Karpas-422 (cell line): ENCODE results near the gene UBASH3A. TPM values are rescaled to one million over a fixed set of nuclear protein-coding genes. Genes with fewer than 3 reads are reported as not detected.

Source experiments
- DNase-seq: peaks from one replicate; pipeline ENCODE4 v3.0.0-alpha.2; 2015
- H2AFZ ChIP-seq: fragments of 200-600 bp; sonication (generic); 2 replicates; pipeline ENCODE4 v1.6.1; 2014; ENCODE audit warnings: antibody characterized with exemption, low read length, mixed read lengths
- H3K27ac ChIP-seq: fragments of 200-600 bp; sonication (generic); 2 replicates; pipeline ENCODE4 v1.5.1; 2014; ENCODE audit warnings: mild to moderate bottlenecking, low read length, moderate library complexity
- H3K27me3 ChIP-seq: fragments of 200-600 bp; sonication (generic); 2 replicates; pipeline ENCODE4 v1.6.1; 2014; ENCODE audit warnings: low read length, mixed read lengths
- H3K36me3 ChIP-seq: fragments of 200-600 bp; sonication (generic); 2 replicates; pipeline ENCODE4 v1.6.1; 2014; ENCODE audit warnings: low read length, mixed read lengths; ENCODE audit not compliant: insufficient read depth
- H3K4me1 ChIP-seq: fragments of 200-600 bp; sonication (generic); 2 replicates; pipeline ENCODE4 v1.6.1; 2014; ENCODE audit warnings: mild to moderate bottlenecking, low read length, mixed read lengths
- H3K4me2 ChIP-seq: fragments of 200-600 bp; sonication (generic); 2 replicates; pipeline ENCODE4 v1.6.1; 2014; ENCODE audit warnings: low read length, low read depth, mild to moderate bottlenecking; ENCODE audit not compliant: poor library complexity, severe bottlenecking
- H3K4me3 ChIP-seq: fragments of 200-600 bp; sonication (generic); 2 replicates; pipeline ENCODE4 v1.5.1; 2014; ENCODE audit warnings: mild to moderate bottlenecking, antibody characterized with exemption, low read length, mixed read lengths
- H3K79me2 ChIP-seq: fragments of 200-600 bp; sonication (generic); 2 replicates; pipeline ENCODE4 v1.6.1; 2014; ENCODE audit warnings: mild to moderate bottlenecking, low read length, mixed read lengths
- H3K9ac ChIP-seq: fragments of 200-600 bp; sonication (generic); 2 replicates; pipeline ENCODE4 v1.6.0; 2014; ENCODE audit warnings: low read length
- H3K9me2 ChIP-seq: fragments of 200-600 bp; sonication (generic), shearing (Covaris generic); replicated peaks from 2 replicates; pipeline ENCODE4 v1.6.0; 2014; ENCODE audit warnings: mild to moderate bottlenecking, low read length, moderate library complexity; ENCODE audit not compliant: insufficient read depth
- H3K9me3 ChIP-seq: fragments of 300-700, 200-600 bp; sonication (generic); 2 replicates; pipeline ENCODE4 v1.6.1; 2014; ENCODE audit warnings: low read length, mixed read lengths
- H4K20me1 ChIP-seq: fragments of 200-600 bp; sonication (generic); 2 replicates; pipeline ENCODE4 v1.6.1; 2014; ENCODE audit warnings: mild to moderate bottlenecking, antibody characterized with exemption, low read length, low read depth; ENCODE audit not compliant: insufficient read depth
- total RNA-seq: library from RNA; depleted of rRNA; stranded (reverse); fragments of >200 nt; shearing (Covaris generic); gene quantifications from 2 replicates; pipeline ENCODE4 v1.2.3, GENCODE V29; 2014; ENCODE audit warnings: low replicate concordance

UBASH3A gene
- total RNA-seq, 1 experiment from 2014 or later: not detected

- H3K27ac ChIP-seq: no peak overlapping the region
- no peaks in the 10 kb centered on the region for H4K20me1 ChIP-seq
- no peak overlapping the region for H3K9ac ChIP-seq
- no peaks in the 10 kb centered on the region for H3K27me3 ChIP-seq
- no peak for DNase-seq
- no peak overlapping the region for H2AFZ ChIP-seq
- H3K4me1 ChIP-seq: peaks cover 14% of the 10 kb centered on the region
- H3K4me2 ChIP-seq: no peak overlapping the region
- no peaks in the 10 kb centered on the region for H3K36me3 ChIP-seq
- no peaks in the 10 kb centered on the region for H3K9me2 ChIP-seq
- no peaks in the 10 kb centered on the region for H3K9me3 ChIP-seq
- H3K79me2 ChIP-seq: no peaks in the 10 kb centered on the region
- H3K4me3 ChIP-seq: no peak overlapping the region
These were observed 85.4 kb downstream of the UBASH3A start for GRCh38 chr21:42489006-42489563.

GRCh38 chr21:42489991-42490390 is 86.3 kb downstream of the UBASH3A start:
- no peak for DNase-seq
- H3K4me3 ChIP-seq: no peak overlapping the region

GRCh38 chr21:42490720-42491119 is 87.0 kb downstream of the UBASH3A start:
- no peak overlapping the region for H2AFZ ChIP-seq
- no peak for DNase-seq
- no peaks in the 10 kb centered on the region for H3K9me3 ChIP-seq
- H3K4me3 ChIP-seq: no peak overlapping the region
- no peaks in the 10 kb centered on the region for H3K79me2 ChIP-seq
- H3K9me2 ChIP-seq: no peaks in the 10 kb centered on the region
- no peaks in the 10 kb centered on the region for H4K20me1 ChIP-seq
- no peaks in the 10 kb centered on the region for H3K27me3 ChIP-seq
- no peak overlapping the region for H3K9ac ChIP-seq
- H3K4me1 ChIP-seq: peaks cover 18% of the 10 kb centered on the region
- peak overlapping the region; percentile 33 for H3K4me2 ChIP-seq
- no peaks in the 10 kb centered on the region for H3K36me3 ChIP-seq
- H3K27ac ChIP-seq: no peak overlapping the region

More at GRCh38 chr21:42489991-42490390, 86.3 kb downstream of the UBASH3A start:
- H3K27ac ChIP-seq: no peak overlapping the region
- no peaks in the 10 kb centered on the region for H3K9me3 ChIP-seq
- H3K9ac ChIP-seq: no peak overlapping the region
- no peaks in the 10 kb centered on the region for H3K79me2 ChIP-seq
- no peak overlapping the region for H3K4me2 ChIP-seq
- H3K9me2 ChIP-seq: no peaks in the 10 kb centered on the region
- H2AFZ ChIP-seq: no peak overlapping the region
- H3K27me3 ChIP-seq: no peaks in the 10 kb centered on the region
- H3K4me1 ChIP-seq: peaks cover 14% of the 10 kb centered on the region
- H4K20me1 ChIP-seq: no peaks in the 10 kb centered on the region
- no peaks in the 10 kb centered on the region for H3K36me3 ChIP-seq

DNA sequence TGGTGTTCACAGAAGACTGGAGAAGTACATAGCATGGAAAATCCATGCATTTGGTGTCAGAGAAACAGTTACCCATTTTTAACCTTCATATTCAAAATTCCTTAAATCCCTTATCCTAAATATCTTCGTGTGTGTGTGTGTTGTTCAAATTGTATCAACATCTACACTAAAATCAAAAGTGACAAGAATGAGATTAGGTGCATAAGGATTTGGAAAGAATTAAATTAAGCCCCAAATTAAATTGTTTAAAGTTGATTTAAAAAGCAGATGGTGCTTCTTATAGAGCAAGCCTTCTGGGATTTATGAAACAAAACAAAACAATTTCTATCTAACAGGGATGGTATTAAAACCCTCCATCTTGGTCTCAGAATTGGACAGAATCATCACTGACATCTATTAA is 87.6 kb downstream of the UBASH3A start:
- Histone ChIP-seq H3K9me2 (no peaks in the 10 kb centered on the region), H3K4me2 (no peak overlapping the region), H4K20me1 (no peaks in the 10 kb centered on the region), H2AFZ (no peak overlapping the region), H3K9ac (no peak overlapping the region), H3K27me3 (no peaks in the 10 kb centered on the region), H3K27ac (no peak overlapping the region), H3K4me1 (peaks cover 21% of the 10 kb centered on the region), H3K9me3 (no peaks in the 10 kb centered on the region), H3K4me3 (no peak overlapping the region), H3K79me2 (no peaks in the 10 kb centered on the region), H3K36me3 (no peaks in the 10 kb centered on the region)
- no peak for DNase-seq

DNA sequence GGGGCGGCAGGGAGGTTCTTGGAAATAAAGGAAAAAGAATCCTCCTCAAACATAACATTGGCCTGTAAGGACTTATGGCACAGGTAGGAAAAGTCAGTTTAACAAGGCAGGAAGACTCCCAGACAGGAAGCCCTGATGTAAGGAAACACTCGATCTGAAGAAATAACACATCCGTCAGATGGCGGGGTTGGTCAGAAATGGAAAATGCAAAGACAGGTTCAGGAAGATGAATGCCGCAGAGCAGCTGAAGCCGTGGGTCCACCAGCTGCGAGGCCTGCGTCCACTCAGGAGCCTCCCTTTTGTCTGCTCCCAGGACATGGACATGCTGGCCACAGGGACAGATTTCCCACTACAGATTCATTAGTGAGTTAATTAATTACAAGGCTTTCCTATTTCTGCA is 88.5 kb downstream of the UBASH3A start:
- no peak overlapping the region for H2AFZ ChIP-seq
- no peaks in the 10 kb centered on the region for H3K36me3 ChIP-seq
- no peaks in the 10 kb centered on the region for H3K79me2 ChIP-seq
- no peak overlapping the region for H3K9ac ChIP-seq
- no peak overlapping the region for H3K4me3 ChIP-seq
- H3K9me2 ChIP-seq: no peaks in the 10 kb centered on the region
- no peak for DNase-seq
- H3K9me3 ChIP-seq: no peaks in the 10 kb centered on the region
- no peaks in the 10 kb centered on the region for H3K27me3 ChIP-seq
- H3K4me1 ChIP-seq: peaks cover 25% of the 10 kb centered on the region
- no peaks in the 10 kb centered on the region for H4K20me1 ChIP-seq
- no peak overlapping the region for H3K27ac ChIP-seq
- H3K4me2 ChIP-seq: no peak overlapping the region

GRCh38 chr21:42493109-42494060 is 89.7 kb downstream of the UBASH3A start:
- no peak overlapping the region for H3K27ac ChIP-seq
- H4K20me1 ChIP-seq: no peaks in the 10 kb centered on the region
- H3K4me1 ChIP-seq: peaks cover 31% of the 10 kb centered on the region
- no peak overlapping the region for H3K4me3 ChIP-seq
- no peak for DNase-seq
- H2AFZ ChIP-seq: no peak overlapping the region
- H3K9ac ChIP-seq: no peak overlapping the region
- H3K9me3 ChIP-seq: no peaks in the 10 kb centered on the region
- no peaks in the 10 kb centered on the region for H3K36me3 ChIP-seq
- H3K79me2 ChIP-seq: no peaks in the 10 kb centered on the region
- no peaks in the 10 kb centered on the region for H3K9me2 ChIP-seq
- no peaks in the 10 kb centered on the region for H3K27me3 ChIP-seq
- no peak overlapping the region for H3K4me2 ChIP-seq

DNA sequence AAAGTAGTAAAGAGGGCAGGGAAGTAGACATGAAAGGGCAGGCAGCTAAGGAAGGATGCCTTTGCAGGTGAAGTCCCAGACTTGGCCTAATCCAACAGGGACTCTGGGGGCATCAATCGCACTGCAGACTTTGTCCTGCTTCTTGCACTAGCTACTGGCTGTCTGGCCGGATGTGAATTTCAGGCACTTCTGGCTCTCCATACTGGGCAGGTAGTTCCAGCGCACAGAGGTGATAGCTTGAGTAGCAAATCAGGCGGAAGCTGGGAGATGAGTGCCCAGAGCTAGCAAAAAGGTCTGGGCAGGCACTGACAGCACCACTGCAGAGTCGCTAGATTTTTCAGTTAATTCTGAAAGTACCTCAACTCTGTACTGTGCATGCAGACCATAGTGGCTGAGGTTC is 91.3 kb downstream of the UBASH3A start:
- Histone ChIP-seq H3K36me3 (no peaks in the 10 kb centered on the region), H2AFZ (no peak overlapping the region), H4K20me1 (no peaks in the 10 kb centered on the region), H3K4me3 (no peak overlapping the region), H3K9me2 (no peaks in the 10 kb centered on the region), H3K27me3 (no peaks in the 10 kb centered on the region), H3K79me2 (no peaks in the 10 kb centered on the region), H3K27ac (no peak overlapping the region), H3K9ac (no peak overlapping the region), H3K9me3 (no peaks in the 10 kb centered on the region), H3K4me2 (no peak overlapping the region), H3K4me1 (peaks cover 31% of the 10 kb centered on the region)
- no peak for DNase-seq

DNA sequence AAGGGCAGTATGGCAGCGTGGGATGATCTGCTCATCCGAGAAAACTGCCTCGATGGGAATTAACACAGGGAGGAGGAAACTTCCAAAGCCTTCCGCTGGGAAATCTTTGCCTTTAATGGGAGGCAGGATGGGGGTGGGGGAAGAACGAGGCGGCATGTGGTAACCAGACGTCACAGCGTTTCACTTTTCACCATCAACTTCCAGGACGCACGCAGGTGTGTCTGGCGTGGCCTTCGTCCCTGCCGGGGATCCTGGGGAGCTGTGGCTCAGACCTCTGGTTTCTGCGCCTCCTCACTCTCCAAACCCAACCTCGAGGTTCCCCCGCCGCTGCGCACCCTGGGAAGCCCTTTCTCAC is 92.0 kb downstream of the UBASH3A start:
- Histone ChIP-seq H3K36me3 (no peaks in the 10 kb centered on the region), H4K20me1 (no peaks in the 10 kb centered on the region), H3K27ac (no peak overlapping the region), H3K79me2 (no peaks in the 10 kb centered on the region), H3K9me3 (no peaks in the 10 kb centered on the region), H2AFZ (0 out of 2 replicates have a peak overlapping the region, but pooled peaks have one; percentile 25), H3K4me1 (peaks cover 24% of the 10 kb centered on the region), H3K9ac (peak overlapping the region; percentile 53), H3K9me2 (no peaks in the 10 kb centered on the region), H3K4me3 (peak overlapping the region; percentile 67), H3K4me2 (peak overlapping the region; percentile 76), H3K27me3 (no peaks in the 10 kb centered on the region)
- DNase-seq: no peak
